HG02678 (cell line): ENCODE data around the gene PLEKHN1.
"Not testable (repeated sequence)": the region's sequence is repeated elsewhere in the genome, so short reads cannot be mapped to it uniquely, and the experiment has no call there.

Experiments used
- ATAC-seq: cut with Tn5 transposase; IDR thresholded peaks from one replicate; pipeline ENCODE4 v1.9.1; 2021; ENCODE audit warnings: mild to moderate bottlenecking, moderate library complexity; ENCODE audit not compliant: unreplicated experiment

Gene PLEKHN1

GRCh38 chr1:1005774-1006304 is 39.6 kb downstream of the PLEKHN1 start:
- ATAC-seq: no peak

- no peak for ATAC-seq
Observed at GRCh38 chr1:1006305-1007159, 40.2 kb downstream of the PLEKHN1 start.

- ATAC-seq: not testable (repeated sequence)
Observed at GRCh38 chr1:1010131-1010530, 43.8 kb downstream of the PLEKHN1 start.

GRCh38 chr1:1011396-1011949 is 45.2 kb downstream of the PLEKHN1 start:
- no peak for ATAC-seq

- not testable (repeated sequence) for ATAC-seq
Observed at GRCh38 chr1:1012736-1013104, 46.4 kb downstream of the PLEKHN1 start.

GRCh38 chr1:1013105-1013921 is 47.0 kb downstream of the PLEKHN1 start, which contains the start of gene ISG15:
ISG15 (plus strand) TSS chr1:1013497; CDS start chr1:1013574, 77 bp downstream.
- peak; percentile 81 for ATAC-seq

- ATAC-seq: peak; percentile 18
Observed at GRCh38 chr1:1013922-1014648, 47.8 kb downstream of the PLEKHN1 start.

- no peak for ATAC-seq
Observed at GRCh38 chr1:1014799-1015681, 48.8 kb downstream of the PLEKHN1 start.

GRCh38 chr1:1017397-1018320 is 51.4 kb downstream of the PLEKHN1 start:
- not testable (repeated sequence) for ATAC-seq

GRCh38 chr1:1018321-1018685 is 52.0 kb downstream of the PLEKHN1 start:
- ATAC-seq: not testable (repeated sequence)

GRCh38 chr1:1019122-1019999 is 53.1 kb downstream of the PLEKHN1 start:
- peak; percentile 71 for ATAC-seq

- peak; percentile 34 for ATAC-seq
Observed at GRCh38 chr1:1020000-1020404, 53.7 kb downstream of the PLEKHN1 start, which contains the start of gene AGRN. AGRN (plus strand) TSS chr1:1020120; CDS start chr1:1020173, 53 bp downstream.

- ATAC-seq: peak; percentile 15
Observed at GRCh38 chr1:1020415-1021009, 54.2 kb downstream of the PLEKHN1 start.

- ATAC-seq: no peak
Observed at GRCh38 chr1:1021010-1021919, 55.0 kb downstream of the PLEKHN1 start.

GRCh38 chr1:1021920-1022259 is 55.6 kb downstream of the PLEKHN1 start:
- ATAC-seq: no peak
